GM18499 (cell line): ENCODE results near the gene AGR2.
"Not testable (repeated sequence)": the region's sequence is repeated elsewhere in the genome, so short reads cannot be mapped to it uniquely, and the experiment has no call there.

Source experiments
- ATAC-seq: cut with Tn5 transposase; IDR thresholded peaks from one replicate; pipeline ENCODE4 v1.9.1; 2021; ENCODE audit warnings: moderate number of reproducible peaks; ENCODE audit not compliant: insufficient read depth, unreplicated experiment

AGR2 gene

DNA sequence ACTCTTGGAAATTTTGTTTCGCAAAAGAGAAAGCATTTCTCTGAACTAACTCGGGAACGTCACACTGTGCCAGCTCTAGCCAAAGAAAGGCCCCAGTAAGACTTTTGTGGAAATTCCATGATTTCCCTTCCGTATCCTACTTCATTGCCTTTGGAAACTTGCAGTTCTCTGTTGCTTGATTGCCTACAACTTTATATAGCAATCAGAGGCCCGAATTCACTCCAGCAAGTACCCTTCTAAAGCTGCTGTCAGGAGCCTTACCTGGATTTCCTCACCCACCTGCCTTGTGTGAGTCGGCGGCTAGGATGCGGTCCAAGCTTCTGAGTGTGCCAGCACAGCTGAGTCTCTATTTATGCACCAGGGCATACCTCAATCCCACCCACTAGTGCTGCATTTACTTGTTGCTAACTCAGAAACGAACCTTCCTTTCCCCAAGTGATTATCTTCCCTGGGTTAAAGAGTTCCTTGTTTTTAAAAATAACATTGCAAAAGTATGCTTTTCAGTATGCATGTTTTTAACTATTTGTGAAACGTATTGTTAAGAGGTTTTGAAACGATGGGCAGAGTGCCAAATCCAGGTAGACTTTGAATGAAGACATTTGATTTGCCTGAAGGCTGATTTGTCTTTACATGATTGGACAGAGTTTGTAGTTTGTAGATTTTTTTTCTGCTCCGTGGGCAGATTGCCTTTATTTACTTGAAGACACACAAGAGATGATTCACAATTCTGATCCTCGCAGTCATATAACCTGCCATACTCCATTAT, at the start of gene AGR2:
TSS of gene AGR2 (minus strand) at position 326 of the 766 bp plus-strand sequence. CDS start 3,203 bp downstream, outside the sequence.
- no peak for ATAC-seq

DNA sequence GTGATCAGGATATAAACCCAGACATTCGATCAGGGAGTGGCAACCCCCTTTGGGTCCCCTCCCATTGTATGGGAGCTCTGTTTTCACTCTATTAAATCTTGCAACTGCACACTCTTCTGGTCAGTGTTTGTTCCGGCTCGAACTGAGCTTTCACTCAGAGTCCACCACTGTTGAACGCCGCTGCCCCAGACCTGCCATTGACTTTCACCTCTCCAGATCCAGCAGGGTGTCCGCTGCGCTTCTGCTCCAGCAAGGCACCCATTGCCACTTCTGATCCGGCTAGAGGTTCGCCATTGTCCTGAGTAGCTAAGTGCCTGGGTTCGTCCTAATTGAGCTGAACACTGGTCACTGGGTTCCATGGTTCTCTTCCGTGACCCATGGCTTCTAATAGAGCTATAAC, 48.4 kb upstream of the AGR2 start:
- not testable (repeated sequence) for ATAC-seq

- ATAC-seq = no peak
Measured at GRCh38 chr7:16851829-16852228, 47.0 kb upstream of the AGR2 start.

DNA sequence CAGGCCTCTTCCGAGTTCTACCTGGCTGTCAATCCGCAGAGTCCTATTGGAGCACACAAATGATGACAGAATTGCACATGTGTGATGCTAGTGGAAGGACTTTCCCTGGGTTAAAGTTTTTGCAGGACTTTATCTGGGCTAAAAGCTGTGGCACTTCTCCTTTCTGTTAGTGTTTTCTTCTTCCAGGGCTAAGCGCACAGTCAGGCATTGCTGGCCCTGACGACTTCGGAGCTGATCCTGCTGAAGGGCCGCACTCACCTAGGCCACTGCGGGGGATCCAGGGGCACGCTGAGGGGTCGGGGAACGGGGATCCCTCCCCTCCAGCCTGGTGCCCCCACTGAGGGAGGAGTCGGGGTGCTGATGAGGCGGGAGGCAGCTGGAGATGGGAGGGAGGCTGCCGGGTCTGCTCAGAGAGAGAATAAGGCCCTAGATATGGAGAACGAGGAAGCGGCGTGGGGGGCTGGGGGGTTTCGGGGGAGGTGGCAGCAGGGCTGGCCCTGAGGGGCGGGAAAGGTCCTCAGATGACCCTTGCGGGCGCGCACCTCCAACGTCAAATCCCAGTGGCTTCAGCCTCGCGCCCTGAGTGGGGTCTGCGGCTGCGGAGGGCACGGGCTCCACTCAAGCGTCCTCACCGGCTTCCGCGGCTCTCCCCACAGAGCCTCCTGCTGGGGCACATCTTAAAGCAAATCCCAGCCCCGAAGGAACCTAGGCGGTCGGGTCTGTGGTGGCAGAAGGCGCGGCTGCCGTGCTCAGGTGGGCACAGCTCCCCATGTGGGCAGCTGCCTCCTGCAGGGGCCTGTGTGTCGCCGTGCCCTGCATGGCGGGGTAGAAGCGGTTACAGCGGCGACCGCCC, 46.0 kb upstream of the AGR2 start:
- ATAC-seq = no peak

DNA sequence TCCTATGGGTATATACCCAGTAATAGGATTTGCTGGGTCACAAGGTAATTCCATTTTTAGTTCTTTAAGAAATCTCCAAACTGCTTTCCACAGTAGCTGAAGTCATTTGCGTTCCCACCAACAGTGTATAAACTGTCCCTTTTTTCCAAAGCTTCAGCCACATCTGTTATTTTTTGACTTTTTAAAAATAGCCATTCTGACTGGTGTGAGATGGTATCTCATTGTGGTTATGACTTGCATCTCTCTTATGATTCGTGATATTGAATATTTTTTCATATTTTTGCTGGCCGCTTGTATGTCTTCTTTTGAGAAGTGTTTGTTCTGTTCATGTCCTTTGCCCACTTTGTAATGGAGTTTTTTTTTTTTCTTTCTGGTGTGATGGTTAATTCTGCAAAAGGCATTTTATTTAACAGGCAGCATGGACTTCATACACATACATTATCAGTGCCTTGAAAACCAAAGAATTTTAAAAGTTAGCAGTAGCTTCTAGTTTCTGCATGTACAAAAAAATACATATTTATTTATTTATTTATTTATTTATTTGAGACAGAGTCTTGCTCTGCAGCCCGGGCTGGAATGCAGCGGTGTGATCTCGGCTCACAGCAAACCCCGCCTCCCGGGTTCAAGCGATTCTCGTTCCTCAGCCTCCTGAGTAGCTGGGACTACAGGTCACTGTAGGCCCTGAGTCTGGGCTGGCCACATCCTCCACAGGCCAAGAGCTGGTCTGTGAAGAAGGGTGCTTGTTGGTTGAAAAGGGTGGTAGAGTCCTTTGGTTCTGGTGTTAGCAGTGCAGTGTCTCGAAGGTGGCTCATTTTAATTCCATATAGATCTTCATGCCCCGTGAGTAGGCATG, 44.7 kb upstream of the AGR2 start:
- no peak for ATAC-seq

GRCh38 chr7:16847381-16847860, 42.6 kb upstream of the AGR2 start:
- no peak for ATAC-seq

DNA sequence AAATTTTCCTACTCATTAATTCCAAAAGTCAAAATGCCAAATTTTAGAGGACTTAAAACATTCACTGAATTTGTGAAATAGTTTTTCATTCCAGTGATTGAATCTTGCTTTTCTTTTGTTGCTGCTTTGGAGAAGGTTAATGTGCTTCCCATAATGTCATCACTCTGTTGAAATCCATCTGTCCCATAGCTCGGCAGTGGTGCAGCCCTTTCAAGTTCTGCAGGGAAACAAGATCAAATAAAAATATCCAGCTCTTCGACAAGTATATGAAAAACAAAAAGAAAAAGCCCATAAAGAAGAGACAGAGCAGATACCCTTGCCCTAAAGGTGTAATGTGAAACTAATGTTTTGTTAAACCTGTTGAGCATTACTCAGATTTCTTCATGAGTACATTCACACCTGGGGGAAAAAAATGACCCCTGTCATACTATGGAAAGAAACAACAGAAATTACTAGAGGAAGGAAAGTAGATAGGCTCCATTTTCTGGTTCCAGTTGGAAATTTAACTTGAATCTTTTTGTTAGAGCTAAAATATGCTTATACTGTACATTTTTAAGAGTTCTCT, 41.9 kb upstream of the AGR2 start:
- ATAC-seq = no peak

GRCh38 chr7:16845746-16846145, 40.9 kb upstream of the AGR2 start:
- no peak for ATAC-seq

- ATAC-seq = no peak
Measured at GRCh38 chr7:16841681-16842080, 36.9 kb upstream of the AGR2 start.

DNA sequence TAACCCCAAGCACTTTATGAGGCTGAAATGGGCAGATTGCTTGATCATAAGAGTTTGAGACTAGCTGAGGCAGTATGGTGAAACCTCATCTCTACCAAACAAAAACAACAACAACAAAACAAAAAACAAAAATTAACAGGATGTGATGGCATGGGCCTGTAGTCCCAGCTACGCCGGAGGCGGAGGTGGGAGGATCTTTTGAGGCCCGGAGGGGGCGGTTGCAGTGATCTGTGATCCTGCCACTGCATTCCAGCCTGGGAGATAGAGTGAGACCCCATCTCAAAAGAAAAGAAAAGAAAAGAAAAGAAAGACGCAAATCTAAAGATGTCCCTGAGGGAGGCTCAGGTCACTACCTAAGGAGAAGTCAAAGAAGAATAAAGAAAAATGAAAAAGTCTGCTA, 35.3 kb upstream of the AGR2 start:
- ATAC-seq = no peak

- ATAC-seq = no peak
Measured at GRCh38 chr7:16839646-16840045, 34.8 kb upstream of the AGR2 start.

- ATAC-seq = no peak
Measured at GRCh38 chr7:16838891-16839290, 34.1 kb upstream of the AGR2 start.

GRCh38 chr7:16838386-16838785, 33.6 kb upstream of the AGR2 start:
- no peak for ATAC-seq

DNA sequence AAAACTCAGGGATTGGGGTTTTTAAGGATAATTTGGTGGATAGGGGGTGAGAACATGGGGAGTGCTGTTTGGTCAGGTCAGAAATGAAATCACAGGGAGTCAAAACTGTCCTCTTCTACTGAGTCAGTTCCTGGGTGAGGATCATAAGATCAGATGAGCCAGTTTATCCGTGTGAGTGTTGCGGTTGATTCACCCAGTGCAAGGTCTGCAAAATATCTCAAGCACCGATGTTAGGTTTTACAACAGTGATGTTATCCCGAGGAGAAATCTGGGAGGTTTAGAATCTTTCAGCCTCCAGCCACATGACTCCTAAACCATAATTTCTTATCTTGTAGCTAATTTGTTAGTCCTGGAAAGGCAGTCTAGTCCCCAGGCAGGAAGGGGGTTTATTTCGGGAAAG, 31.7 kb upstream of the AGR2 start:
- no peak for ATAC-seq

- no peak for ATAC-seq
Measured at GRCh38 chr7:16833373-16833772, 28.6 kb upstream of the AGR2 start.

- ATAC-seq = no peak
Measured at GRCh38 chr7:16826060-16826459, 21.3 kb upstream of the AGR2 start.

- no peak for ATAC-seq
Measured at GRCh38 chr7:16822029-16822428, 17.2 kb upstream of the AGR2 start.

GRCh38 chr7:16818732-16819131, 13.9 kb upstream of the AGR2 start:
- no peak for ATAC-seq

DNA sequence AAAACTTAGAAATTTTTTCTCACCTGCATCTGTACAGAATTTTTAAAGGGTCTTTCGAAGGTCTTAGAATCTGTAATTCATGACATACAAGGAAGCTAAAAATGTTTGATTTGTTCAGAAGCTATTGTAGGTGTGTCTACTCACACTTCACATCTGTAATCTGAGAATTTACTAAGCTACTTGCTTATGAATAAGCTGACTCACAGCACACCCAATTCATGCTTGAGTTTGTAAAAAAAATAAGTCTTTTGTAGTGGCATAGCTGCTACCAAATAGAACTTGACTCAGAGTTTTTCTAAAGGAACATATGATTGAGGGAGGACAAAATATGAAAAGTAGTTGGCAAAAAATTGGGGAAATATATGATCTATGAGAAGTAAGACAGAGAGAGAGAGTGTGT, 12.7 kb upstream of the AGR2 start:
- ATAC-seq = no peak

DNA sequence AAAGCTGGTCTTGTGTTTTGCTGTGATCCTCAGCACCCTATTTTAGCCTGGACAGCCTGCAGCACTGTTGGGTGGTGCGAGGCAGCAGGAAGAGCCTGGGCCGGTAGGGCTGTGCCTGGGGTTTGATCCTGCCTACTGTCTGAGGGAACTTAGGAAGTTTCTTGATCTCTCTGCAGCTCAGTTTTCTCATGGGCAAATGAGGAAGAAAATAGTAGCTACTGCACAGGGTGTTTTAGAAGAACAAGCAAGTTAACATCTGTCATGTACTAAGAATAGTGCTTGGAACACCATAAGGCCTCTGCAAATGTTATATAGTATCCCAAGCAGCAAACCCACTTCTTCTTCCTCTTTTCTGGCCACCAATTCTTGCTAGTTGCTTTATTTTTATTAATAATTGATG, 12.0 kb upstream of the AGR2 start:
- no peak for ATAC-seq
